Stimulated activated CD8-positive, alpha-beta memory T cell treated with anti-CD3 and anti-CD28 coated beads, Interleukin-7, amount 100 ng/mL, for 24 hours (primary cell): ENCODE data around the gene EDC3.

Experiments
- DNase-seq: peaks from one replicate; pipeline ENCODE4 v3.0.0-alpha.2; 2020; ENCODE audit warnings: low read depth

EDC3 gene

GRCh38 chr15:74624020-74624602, 71.7 kb downstream of the EDC3 start:
- no peak for DNase-seq

- DNase-seq: no peak
Observed at GRCh38 chr15:74622758-74623157, 73.1 kb downstream of the EDC3 start.

- DNase-seq: no peak
Observed at GRCh38 chr15:74621936-74622335, 73.9 kb downstream of the EDC3 start.

- DNase-seq: no peak
Observed at GRCh38 chr15:74621546-74621920, 74.3 kb downstream of the EDC3 start.

- no peak for DNase-seq
Observed at GRCh38 chr15:74620636-74621545, 74.9 kb downstream of the EDC3 start.

GRCh38 chr15:74619916-74620635, 75.7 kb downstream of the EDC3 start:
- no peak for DNase-seq

- no peak for DNase-seq
Observed at GRCh38 chr15:74618841-74619596, 76.8 kb downstream of the EDC3 start.

GRCh38 chr15:74616996-74617395, 78.8 kb downstream of the EDC3 start:
- no peak for DNase-seq

- no peak for DNase-seq
Observed at GRCh38 chr15:74616366-74616939, 79.4 kb downstream of the EDC3 start.

- DNase-seq: peak; percentile 90
Observed at GRCh38 chr15:74615508-74616365, 80.1 kb downstream of the EDC3 start, which contains the start of gene CLK3. Gene CLK3 (plus strand): TSS chr15:74615836. CDS start chr15:74619197, 3,361 bp downstream.

- peak; percentile 69 for DNase-seq
Observed at GRCh38 chr15:74614744-74615507, 80.9 kb downstream of the EDC3 start.

GRCh38 chr15:74613953-74614743, 81.7 kb downstream of the EDC3 start:
- no peak for DNase-seq

GRCh38 chr15:74613089-74613952, 82.5 kb downstream of the EDC3 start:
- DNase-seq: no peak

- no peak for DNase-seq
Observed at GRCh38 chr15:74612677-74613076, 83.1 kb downstream of the EDC3 start.

GRCh38 chr15:74611834-74612233, 84.0 kb downstream of the EDC3 start:
- no peak for DNase-seq

- no peak for DNase-seq
Observed at GRCh38 chr15:74611341-74611740, 84.5 kb downstream of the EDC3 start.

GRCh38 chr15:74610302-74610951, 85.4 kb downstream of the EDC3 start:
- DNase-seq: no peak

- DNase-seq: no peak
Observed at GRCh38 chr15:74609938-74610301, 85.9 kb downstream of the EDC3 start.
